ENCODE measurements around the gene SLC50A1. TPM values are rescaled to one million over a fixed set of nuclear protein-coding genes. Genes with fewer than 3 reads are reported as not detected.

The SLC50A1 gene
- total RNA-seq, 1 donor from 2014 or later: 22.8 TPM

DNA sequence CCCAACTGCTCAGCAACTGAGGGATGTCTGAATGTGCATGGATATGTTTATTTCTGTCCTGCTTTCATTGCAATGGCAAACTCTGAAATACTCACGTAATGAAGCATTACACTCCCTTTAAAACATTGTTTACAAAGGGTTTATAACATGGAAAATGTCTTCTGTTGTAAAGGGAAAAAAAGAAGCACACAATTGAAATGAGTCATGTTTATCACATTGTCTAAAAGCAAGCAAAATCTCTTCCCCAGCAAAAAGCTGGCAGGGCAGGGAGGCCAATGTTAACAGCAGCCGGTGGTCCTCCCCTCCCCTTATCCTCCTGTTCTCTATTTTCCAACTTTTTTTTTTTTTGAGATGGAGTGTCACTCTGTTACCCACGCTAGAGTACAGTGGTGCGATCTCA lies 11.9 kb upstream of the SLC50A1 start:
- Mint-ChIP-seq H3K27me3 (ENCODE audit: low read depth, unreplicated experiment) (peaks cover 20% of the 10 kb centered on the region), H3K27ac (ENCODE audit: unreplicated experiment) (no peak overlapping the region), H3K4me1 (ENCODE audit: low read depth, unreplicated experiment) (peaks cover 26% of the 10 kb centered on the region), H3K36me3 (ENCODE audit: low read depth, unreplicated experiment) (no peaks in the 10 kb centered on the region), H3K4me3 (ENCODE audit: unreplicated experiment) (no peak overlapping the region), H3K9me3 (ENCODE audit: unreplicated experiment) (peaks cover 2% of the 10 kb centered on the region)
- Histone ChIP-seq H3K79me2 (ENCODE audit: insufficient read depth, low read length) (no peaks in the 10 kb centered on the region), H3K4me3 (ENCODE audit: insufficient read depth, low read depth, low read length) (no peak overlapping the region), H3K27ac (ENCODE audit: low read depth, low read length) (no peak overlapping the region), H3K4me1 (ENCODE audit: insufficient read depth, low read length) (peaks cover 31% of the 10 kb centered on the region), H3K36me3 (ENCODE audit: insufficient read depth, low read length) (no peaks in the 10 kb centered on the region), H3K9me3 (ENCODE audit: insufficient read depth, low read depth, low read length) (no peaks in the 10 kb centered on the region), H3K27me3 (ENCODE audit: insufficient read depth, low read length) (peaks cover 61% of the 10 kb centered on the region), H4K20me1 (ENCODE audit: insufficient read depth, low read length) (no peaks in the 10 kb centered on the region), H3K4me2 (ENCODE audit: low read length) (no peak overlapping the region), H2AFZ (ENCODE audit: low read depth, low read length) (no peak overlapping the region), H3K9ac (ENCODE audit: low read length) (no peak overlapping the region)
- DNase-seq (ENCODE audit: low read depth): no peak
- no peak for FAIRE-seq
- TF ChIP-seq EZH2 (IDR thresholded peaks at IDR 0.05; ENCODE audit: insufficient read depth, low read length) (no peak), CTCF (IDR thresholded peaks at IDR 0.05; ENCODE audit: insufficient read depth, low read depth, low read length) (no peak)

GRCh38 chr1:155124503-155125463 lies 10.9 kb upstream of the SLC50A1 start:
- H4K20me1 ChIP-seq (ENCODE audit: insufficient read depth, low read length): no peaks in the 10 kb centered on the region
- H3K4me3 ChIP-seq (ENCODE audit: insufficient read depth, low read depth, low read length): no peak overlapping the region
- peak overlapping the region; percentile 22 for H3K4me2 ChIP-seq (ENCODE audit: low read length)
- no peak for FAIRE-seq
- peaks cover 57% of the 10 kb centered on the region for H3K27me3 ChIP-seq (ENCODE audit: insufficient read depth, low read length)
- no peaks in the 10 kb centered on the region for H3K79me2 ChIP-seq (ENCODE audit: insufficient read depth, low read length)
- no peak overlapping the region for H2AFZ ChIP-seq (ENCODE audit: low read depth, low read length)
- TF ChIP-seq CTCF (IDR thresholded peaks at IDR 0.05; ENCODE audit: insufficient read depth, low read depth, low read length) (no peak), EZH2 (IDR thresholded peaks at IDR 0.05; ENCODE audit: insufficient read depth, low read length) (no peak)
- Mint-ChIP-seq H3K9me3 (ENCODE audit: unreplicated experiment) (peaks cover 2% of the 10 kb centered on the region), H3K4me3 (ENCODE audit: unreplicated experiment) (peak overlapping the region; percentile 51), H3K27ac (ENCODE audit: unreplicated experiment) (peak overlapping the region; percentile 81), H3K4me1 (ENCODE audit: low read depth, unreplicated experiment) (peaks cover 33% of the 10 kb centered on the region), H3K36me3 (ENCODE audit: low read depth, unreplicated experiment) (no peaks in the 10 kb centered on the region), H3K27me3 (ENCODE audit: low read depth, unreplicated experiment) (peaks cover 17% of the 10 kb centered on the region)
- H3K36me3 ChIP-seq (ENCODE audit: insufficient read depth, low read length): no peaks in the 10 kb centered on the region
- H3K9ac ChIP-seq (ENCODE audit: low read length): peak overlapping the region; percentile 18
- peaks cover 40% of the 10 kb centered on the region for H3K4me1 ChIP-seq (ENCODE audit: insufficient read depth, low read length)
- H3K9me3 ChIP-seq (ENCODE audit: insufficient read depth, low read depth, low read length): no peaks in the 10 kb centered on the region
- peak; percentile 13 for DNase-seq (ENCODE audit: low read depth)
- H3K27ac ChIP-seq (ENCODE audit: low read depth, low read length): no peak overlapping the region

GRCh38 chr1:155125511-155125945 lies 10.1 kb upstream of the SLC50A1 start:
- DNase-seq (ENCODE audit: low read depth) (no peak), FAIRE-seq (no peak)
- H3K27ac ChIP-seq (ENCODE audit: low read depth, low read length): no peak overlapping the region
- H3K4me3 ChIP-seq (ENCODE audit: insufficient read depth, low read depth, low read length): no peak overlapping the region
- H4K20me1 ChIP-seq (ENCODE audit: insufficient read depth, low read length): no peaks in the 10 kb centered on the region
- peak overlapping the region; percentile 18 for H3K9ac ChIP-seq (ENCODE audit: low read length)
- H3K9me3 ChIP-seq (ENCODE audit: insufficient read depth, low read depth, low read length): no peaks in the 10 kb centered on the region
- no peaks in the 10 kb centered on the region for H3K36me3 Mint-ChIP-seq (ENCODE audit: low read depth, unreplicated experiment)
- no peaks in the 10 kb centered on the region for H3K36me3 ChIP-seq (ENCODE audit: insufficient read depth, low read length)
- no peak overlapping the region for H2AFZ ChIP-seq (ENCODE audit: low read depth, low read length)
- H3K27ac Mint-ChIP-seq (ENCODE audit: unreplicated experiment): peak overlapping the region; percentile 92
- peaks cover 53% of the 10 kb centered on the region for H3K27me3 ChIP-seq (ENCODE audit: insufficient read depth, low read length)
- peaks cover 38% of the 10 kb centered on the region for H3K4me1 Mint-ChIP-seq (ENCODE audit: low read depth, unreplicated experiment)
- peak overlapping the region; percentile 50 for H3K4me3 Mint-ChIP-seq (ENCODE audit: unreplicated experiment)
- H3K4me2 ChIP-seq (ENCODE audit: low read length): no peak overlapping the region
- no peaks in the 10 kb centered on the region for H3K79me2 ChIP-seq (ENCODE audit: insufficient read depth, low read length)
- peaks cover 2% of the 10 kb centered on the region for H3K9me3 Mint-ChIP-seq (ENCODE audit: unreplicated experiment)
- peaks cover 44% of the 10 kb centered on the region for H3K4me1 ChIP-seq (ENCODE audit: insufficient read depth, low read length)
- no peak for TF ChIP-seq CTCF (IDR thresholded peaks at IDR 0.05; ENCODE audit: insufficient read depth, low read depth, low read length)
- TF ChIP-seq EZH2 (IDR thresholded peaks at IDR 0.05; ENCODE audit: insufficient read depth, low read length): no peak
- peaks cover 13% of the 10 kb centered on the region for H3K27me3 Mint-ChIP-seq (ENCODE audit: low read depth, unreplicated experiment)

Data from astrocyte (in vitro differentiated cells and primary cell).